NCI-H345 treated with DMSO at 0.1 percent for 48 hours (cell line): ENCODE results near the gene NR1H2.
"Not testable (repeated sequence)": the region's sequence is repeated elsewhere in the genome, so short reads cannot be mapped to it uniquely, and the experiment has no call there.

Experiments
- DNase-seq: peaks from one replicate; lab custom pipeline; 2025; ENCODE audit not compliant: unreplicated experiment; lab: John Stamatoyannopoulos, UW

The NR1H2 gene

DNA sequence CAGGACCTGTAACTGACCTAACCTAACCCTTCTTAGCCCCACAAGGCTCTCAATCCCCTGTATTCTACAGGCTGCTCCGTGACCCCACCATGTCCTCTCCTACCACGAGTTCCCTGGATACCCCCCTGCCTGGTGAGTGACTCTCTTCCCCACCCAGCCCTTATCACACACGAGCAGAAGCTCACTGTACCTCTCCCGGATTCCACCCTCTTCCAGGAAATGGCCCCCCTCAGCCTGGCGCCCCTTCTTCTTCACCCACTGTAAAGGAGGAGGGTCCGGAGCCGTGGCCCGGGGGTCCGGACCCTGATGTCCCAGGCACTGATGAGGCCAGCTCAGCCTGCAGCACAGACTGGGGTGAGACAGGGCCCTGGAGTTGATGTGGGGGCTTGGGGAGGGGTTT lies 1.3 kb downstream of the NR1H2 start:
- no peak for DNase-seq

DNA sequence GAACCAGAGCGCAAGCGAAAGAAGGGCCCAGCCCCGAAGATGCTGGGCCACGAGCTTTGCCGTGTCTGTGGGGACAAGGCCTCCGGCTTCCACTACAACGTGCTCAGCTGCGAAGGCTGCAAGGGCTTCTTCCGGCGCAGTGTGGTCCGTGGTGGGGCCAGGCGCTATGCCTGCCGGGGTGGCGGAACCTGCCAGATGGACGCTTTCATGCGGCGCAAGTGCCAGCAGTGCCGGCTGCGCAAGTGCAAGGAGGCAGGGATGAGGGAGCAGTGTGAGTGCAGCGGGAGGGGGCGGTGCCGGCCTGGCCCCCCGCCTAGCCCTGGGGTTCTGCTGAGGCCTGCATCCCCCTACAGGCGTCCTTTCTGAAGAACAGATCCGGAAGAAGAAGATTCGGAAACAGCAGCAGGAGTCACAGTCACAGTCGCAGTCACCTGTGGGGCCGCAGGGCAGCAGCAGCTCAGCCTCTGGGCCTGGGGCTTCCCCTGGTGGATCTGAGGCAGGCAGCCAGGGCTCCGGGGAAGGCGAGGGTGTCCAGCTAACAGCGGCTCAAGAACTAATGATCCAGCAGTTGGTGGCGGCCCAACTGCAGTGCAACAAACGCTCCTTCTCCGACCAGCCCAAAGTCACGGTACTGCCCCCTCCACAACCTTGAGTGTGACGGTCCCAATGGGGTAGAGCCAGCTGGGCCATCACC lies 2.1 kb downstream of the NR1H2 start:
- no peak for DNase-seq

DNA sequence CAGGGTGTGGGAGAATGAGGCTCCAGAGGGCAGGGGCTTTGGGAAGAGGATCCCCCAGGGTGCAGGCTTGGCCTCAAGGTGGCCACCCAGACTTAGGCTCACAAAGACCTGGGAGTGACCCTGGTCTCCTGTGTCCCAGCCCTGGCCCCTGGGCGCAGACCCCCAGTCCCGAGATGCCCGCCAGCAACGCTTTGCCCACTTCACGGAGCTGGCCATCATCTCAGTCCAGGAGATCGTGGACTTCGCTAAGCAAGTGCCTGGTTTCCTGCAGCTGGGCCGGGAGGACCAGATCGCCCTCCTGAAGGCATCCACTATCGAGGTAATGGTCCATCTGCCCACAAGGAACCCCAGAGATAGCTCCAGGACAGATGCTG lies 2.6 kb downstream of the NR1H2 start:
- no peak for DNase-seq

DNA sequence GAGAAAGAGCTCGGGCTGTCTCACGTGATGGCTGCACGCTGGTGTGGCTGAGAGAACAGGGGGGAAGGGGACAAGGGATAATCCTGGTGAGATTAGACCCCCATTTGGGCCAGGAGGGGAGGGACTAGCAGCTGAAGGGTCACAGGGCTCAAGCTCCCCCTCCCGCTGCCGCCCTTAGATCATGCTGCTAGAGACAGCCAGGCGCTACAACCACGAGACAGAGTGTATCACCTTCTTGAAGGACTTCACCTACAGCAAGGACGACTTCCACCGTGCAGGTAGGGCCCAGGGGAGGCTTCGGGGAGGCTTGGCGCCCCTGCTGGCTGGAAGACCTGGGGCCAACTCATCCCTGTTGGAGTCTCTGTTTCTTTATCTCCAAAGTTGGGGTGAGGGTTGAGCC lies 3.3 kb downstream of the NR1H2 start:
- no peak for DNase-seq

DNA sequence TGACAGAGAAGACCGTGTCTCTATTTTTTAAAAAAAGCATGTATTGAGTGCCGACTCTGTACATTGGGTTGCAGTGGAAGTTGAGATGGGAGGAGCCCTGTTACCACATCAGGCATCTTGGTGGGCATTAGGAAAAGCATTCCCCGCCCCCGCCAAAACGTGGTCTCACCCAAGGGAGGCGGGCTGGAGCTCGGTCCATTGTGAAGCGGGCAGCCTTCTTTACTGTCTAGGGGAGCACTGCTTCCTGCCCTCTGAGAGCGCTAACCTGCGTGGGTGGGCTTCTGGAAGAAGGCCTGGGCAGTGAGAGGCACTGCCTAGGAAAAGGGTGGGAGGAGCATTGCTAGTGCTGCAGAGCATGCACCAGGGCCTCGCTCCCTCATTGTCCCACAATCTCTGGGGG lies 3.9 kb downstream of the NR1H2 start:
- no peak for DNase-seq

DNA sequence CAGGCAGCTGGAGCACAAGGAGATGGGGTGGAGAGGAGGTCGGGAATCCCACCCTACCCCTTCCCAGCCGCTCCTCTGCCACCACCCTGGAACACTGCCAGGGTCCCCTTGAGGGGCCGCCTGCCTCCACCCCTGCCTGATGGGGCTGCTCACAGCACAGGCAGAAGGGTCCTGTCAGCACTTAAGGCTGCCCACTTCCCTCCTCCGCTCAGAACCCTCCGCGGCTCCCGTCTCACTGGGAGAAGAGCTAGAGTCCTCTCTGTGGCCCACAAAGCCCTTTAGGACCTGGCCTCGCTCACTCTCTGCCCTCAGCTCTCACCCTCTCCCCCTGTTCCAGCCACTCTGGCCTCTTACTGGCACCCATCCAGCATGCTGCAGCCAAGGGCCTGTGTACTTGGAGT lies 4.5 kb downstream of the NR1H2 start:
- DNase-seq, result no peak

DNA sequence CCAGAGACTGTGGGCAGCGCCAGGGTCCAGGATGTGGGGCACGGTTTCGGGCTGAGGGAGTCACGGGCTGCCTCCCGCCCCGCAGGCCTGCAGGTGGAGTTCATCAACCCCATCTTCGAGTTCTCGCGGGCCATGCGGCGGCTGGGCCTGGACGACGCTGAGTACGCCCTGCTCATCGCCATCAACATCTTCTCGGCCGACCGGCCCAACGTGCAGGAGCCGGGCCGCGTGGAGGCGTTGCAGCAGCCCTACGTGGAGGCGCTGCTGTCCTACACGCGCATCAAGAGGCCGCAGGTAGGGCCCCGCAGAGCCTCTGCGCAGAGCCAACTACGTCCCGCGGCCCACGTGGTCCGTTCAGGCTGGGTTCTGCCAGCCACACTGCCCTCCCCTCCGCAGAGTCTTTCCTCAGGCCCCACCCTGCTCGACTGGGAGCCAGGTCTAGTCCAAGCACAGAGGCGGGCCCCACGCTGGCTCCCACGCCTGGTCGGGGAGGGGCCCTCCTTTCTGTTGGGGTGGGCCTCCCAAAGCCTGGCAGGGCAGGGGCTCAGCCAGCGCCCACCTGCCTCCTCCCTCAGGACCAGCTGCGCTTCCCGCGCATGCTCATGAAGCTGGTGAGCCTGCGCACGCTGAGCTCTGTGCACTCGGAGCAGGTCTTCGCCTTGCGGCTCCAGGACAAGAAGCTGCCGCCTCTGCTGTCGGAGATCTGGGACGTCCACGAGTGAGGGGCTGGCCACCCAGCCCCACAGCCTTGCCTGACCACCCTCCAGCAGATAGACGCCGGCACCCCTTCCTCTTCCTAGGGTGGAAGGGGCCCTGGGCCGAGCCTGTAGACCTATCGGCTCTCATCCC lies 5.8 kb downstream of the NR1H2 start:
- DNase-seq, result no peak

DNA sequence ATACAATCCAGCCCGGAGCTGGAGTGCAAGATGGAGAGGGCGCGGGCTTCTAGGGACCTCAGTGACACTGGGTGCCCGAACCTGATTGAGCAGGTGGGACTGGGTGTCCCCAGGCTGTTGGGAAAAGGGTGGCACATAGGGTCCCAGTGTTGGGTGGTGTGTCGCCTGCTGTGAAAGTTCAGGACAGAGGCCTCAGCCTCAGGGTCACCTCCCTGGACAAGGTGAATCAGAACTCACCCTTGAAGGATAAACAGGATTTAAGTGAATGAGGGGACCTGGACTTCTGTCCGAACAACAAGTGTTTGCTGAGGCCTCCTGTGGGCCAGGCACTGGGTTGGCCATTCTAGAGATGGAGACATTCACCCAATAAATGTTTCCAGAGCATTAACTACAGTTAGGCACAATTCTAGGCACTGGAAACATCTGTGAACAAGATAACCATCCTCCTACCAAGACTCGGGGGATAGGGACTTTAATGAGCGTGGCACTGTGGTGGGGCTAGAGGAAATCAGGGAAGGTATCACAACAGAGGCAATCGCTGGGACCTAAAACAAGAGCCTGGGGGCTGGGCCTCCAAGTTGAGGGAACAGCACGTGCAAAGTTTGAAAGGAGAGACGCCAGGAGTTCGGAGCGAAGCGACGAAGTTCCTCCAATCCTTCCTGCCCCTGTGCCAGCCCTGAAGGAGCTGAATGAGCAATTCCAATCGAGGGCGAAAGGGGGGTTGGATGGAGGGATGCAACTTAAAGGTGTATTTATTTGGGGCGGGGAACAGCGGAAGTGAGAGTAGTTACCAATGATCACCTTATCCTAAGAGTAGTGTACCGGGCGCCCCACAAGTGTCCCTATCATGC lies 7.0 kb downstream of the NR1H2 start:
- DNase-seq, result no peak

DNA sequence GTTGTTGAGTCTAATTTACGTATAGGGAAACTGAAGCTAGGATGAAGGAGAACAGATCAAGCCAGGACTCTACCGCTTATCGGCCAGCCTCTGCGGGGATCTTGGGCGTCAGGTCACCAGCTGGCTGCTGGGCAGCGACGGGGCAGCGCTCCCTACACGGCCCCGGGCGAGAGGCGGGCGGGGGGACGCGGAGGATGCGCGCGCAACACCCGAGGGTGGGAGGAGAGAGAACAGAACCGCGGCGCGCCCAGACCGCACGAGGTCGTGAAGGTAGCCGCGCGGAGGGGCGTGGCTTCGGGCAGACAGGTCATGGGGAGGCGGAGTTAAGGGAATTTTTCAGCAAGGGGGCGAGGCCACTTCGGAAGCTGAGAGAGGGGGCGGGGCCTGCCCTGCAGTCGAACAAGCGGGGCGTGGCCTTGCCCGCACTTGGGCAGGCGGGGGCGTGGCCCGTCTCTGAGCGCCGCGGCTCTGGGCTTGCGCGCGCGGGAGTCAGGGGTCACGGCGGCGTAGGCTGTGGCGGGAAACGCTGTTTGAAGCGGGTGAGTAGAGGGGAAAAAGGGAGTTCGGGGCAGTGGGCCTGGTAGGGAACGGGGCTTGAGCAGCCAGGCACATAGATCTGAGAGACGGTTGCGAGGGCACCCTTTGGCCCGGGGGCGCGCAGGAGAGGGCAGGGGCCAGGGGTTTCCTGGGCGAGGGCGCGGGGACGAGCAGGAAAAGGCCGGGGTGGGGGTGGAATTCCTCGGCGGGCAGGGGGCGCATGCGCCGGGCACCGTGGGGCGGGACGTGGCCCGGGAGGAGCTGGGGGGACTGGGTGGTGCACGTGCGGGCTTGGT lies 7.8 kb downstream of the NR1H2 start, which contains the start of gene POLD1:
POLD1 (plus strand) TSS at position 496 of the 833 bp plus-strand sequence. CDS start 14,505 bp downstream, outside the sequence.
- peak; percentile 93 for DNase-seq

DNA sequence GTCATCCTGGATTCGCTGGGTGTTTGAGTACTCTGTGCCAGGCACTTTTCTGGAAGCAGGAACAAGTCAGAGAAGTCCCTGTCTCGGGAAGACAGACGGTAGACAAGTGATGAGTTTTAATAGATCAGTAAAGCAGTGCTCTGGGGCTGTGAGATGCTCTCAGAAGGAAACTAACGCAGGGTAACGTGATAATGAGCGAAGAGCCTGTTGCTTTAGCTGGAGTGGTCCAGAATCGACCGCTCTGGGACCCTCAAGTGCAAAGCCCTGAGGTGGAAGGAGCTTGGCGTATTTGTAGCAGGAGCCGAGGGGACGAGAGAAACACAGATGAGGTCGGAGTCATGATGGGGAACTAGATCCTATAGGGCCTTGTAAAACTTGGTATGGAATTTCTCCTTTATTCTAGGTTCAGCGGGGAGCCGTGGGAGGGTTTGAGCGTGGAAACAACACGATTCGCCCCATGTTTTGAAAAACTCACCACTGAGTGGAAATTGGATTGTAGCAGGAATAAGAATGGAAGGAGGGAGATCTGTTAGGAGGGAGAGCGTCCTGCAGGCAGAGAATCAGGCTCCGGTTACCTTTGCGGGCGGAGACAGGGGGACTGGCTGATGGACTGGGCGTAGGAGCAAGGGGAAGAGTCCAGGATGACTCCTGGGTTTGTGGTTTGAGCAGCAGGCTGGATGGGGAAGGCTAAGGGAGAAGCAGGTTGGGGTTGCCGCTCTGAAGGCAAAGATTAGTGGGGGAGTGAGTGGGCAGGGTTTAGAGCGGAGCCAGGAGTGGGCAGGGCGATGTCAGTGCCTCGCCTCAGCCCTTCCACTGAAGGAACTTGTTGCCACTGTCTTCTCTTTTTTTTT lies 8.7 kb downstream of the NR1H2 start:
- no peak for DNase-seq

DNA sequence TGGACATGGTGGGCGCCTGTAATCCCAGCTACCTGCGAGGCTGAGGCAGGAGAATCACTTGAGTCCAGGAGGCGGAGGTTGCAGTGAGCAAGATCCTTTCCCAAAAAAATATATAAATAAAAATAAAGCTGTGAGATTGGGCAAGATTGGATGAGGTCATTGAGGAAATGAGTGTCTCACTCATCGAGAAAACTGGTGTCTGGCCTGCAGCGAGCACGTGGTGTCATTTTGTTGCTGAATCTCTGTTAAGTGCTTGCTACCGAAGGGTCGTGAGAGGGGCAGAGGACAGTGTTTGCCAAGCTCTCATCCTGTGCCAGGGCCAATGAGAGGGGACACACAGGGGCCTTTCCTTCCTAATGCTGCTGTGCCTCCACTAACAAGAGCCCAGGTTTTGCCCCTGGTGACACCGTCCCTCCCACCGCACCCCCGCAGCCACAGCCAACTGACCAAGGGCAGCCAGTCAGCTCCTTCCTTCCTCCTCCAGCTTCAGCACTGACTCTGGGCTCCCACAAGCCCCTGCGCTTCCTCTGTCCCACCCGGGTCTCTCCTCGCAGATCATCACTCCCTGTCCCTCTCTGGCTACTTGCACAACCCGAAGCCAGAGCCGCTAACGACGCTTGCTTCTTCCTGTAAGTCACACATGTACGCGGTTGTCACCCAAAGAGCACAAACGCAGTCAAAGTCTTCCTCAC lies 11.1 kb downstream of the NR1H2 start:
- no peak for DNase-seq

DNA sequence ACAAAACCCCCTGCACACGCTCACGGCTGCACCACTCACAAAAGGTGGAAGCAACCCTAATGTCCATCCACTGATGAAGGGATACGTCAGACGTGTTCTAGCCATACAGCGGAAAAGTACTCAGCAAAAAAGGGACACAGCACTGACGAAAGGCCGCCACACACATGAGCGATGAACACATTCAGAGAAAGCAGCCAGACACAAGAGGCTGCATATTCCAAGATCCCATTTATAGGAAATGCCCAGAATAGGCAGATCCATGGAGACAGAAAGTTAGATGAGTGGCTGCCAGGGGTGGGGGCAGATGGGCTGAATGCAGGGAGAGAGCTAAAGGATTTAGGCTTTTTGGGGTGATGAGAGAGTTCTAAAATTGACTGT lies 11.6 kb downstream of the NR1H2 start:
- no peak for DNase-seq

DNA sequence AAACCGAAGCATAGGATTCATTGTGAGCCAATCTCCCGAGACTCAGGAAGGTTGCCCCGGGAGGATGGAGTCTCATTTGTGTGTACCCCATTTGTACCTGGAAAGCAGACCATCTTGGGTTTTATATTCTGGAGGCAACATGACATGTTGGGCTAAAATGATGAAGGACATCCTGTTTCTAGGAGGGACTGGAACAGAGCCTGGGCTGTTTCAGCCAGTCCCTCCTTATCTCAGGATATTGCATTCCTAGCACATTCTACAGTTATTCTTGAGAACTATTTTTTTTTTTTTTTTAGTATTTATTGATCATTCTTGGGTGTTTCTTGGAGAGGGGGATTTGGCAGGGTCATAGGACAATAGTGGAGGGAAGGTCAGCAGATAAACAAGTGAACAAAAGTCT lies 14.0 kb downstream of the NR1H2 start:
- DNase-seq, result not testable (repeated sequence)

DNA sequence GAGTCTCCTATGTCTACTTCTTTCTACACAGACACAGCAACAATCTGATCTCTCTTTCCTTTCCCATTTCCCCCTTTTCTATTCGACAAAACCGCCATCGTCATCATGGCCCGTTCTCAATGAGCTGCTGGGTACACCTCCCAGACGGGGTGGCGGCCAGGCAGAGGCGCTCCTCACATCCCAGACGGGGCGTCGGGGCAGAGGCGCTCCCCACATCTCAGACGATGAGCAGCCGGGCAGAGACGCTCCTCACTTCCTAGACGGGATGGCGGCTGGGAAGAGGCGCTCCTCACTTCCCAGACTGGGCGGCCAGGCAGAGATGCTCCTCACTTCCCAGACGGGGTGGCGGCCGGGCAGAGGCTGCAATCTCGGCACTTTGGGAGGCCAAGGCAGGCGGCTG lies 14.7 kb downstream of the NR1H2 start:
- DNase-seq, result not testable (repeated sequence)

DNA sequence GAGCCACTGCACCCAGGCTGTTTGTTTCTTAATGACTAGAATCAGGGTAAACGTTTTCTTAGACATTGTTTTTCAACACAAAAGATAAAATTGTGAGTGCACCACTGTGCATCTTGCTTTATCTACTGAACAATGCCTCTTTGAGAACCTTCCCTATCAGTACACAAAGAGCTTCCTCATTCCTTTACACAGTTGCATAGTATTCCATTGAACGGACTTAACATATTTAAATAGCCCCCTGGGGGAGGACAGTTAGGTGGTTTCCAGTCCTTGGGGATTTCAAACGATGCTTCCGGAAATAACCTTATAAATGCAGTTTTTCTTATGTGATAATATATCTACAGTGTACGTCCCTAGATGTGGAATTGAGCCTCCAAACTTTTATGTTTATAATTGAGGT lies 16.5 kb downstream of the NR1H2 start:
- DNase-seq, result no peak

DNA sequence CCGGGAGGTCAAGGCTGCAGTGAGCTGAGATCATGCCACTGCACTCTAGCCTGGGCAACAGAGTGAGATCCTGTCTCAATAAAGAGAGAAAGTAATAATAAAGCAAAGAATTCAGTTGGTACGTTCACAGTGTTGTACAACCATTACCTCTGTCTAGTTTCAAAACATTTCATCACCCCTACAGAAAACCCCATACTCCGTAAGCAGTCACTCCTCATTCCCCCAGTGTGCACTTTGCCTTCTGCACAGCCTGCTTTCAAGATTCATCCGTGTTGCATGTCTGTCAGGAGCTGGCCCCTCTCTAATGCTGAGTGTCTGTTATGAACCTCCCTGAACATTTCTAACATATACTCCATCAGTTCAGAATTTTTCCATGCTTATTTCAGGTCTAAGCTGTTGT lies 17.3 kb downstream of the NR1H2 start:
- no peak for DNase-seq

DNA sequence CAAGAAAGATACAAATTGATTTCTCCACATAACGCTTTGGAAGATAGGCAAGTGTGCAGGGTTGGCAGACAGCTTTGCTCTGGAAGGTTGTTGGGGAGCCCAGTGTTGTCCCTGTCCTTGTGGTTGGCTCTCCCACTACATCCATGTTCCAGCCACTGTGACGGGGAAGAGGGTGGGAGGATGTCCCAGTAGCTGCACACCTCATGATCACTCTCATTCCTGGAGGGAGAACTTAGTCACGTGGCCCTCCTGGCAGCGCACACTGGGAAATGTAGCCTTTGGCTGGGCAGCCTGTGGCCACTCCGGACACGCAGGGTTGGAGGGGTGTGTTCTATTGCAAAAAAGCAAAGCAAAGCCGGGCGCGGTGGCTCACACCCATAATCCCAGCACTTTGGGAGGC lies 17.8 kb downstream of the NR1H2 start:
- DNase-seq, result no peak

DNA sequence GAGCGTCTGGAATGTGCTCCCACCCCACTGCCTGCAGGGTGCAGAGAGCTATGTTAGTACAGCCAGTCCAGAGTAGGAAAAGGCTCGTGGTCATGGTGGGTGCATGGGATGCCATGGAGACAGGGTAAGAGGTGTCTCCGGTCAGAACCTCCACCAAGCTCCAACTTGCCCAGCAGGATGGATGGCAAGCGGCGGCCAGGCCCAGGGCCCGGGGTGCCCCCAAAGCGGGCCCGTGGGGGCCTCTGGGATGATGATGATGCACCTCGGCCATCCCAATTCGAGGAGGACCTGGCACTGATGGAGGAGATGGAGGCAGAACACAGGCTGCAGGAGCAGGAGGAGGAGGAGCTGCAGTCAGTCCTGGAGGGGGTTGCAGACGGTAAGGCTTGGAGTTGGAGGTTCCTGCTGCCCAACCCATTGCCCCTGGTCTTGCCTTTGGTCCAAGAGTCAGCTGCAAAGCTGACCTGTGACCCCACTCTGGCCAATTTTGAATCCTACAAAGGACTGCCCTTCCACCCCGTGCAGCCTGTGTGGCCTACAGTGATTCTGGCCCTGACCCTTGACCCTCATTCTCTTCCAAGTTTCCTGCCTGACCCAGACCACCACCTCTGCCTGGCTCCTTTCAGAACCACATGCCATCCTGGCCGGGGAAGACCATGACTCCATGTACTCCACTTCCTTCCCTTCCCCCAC lies 22.6 kb downstream of the NR1H2 start:
- DNase-seq, result no peak

DNA sequence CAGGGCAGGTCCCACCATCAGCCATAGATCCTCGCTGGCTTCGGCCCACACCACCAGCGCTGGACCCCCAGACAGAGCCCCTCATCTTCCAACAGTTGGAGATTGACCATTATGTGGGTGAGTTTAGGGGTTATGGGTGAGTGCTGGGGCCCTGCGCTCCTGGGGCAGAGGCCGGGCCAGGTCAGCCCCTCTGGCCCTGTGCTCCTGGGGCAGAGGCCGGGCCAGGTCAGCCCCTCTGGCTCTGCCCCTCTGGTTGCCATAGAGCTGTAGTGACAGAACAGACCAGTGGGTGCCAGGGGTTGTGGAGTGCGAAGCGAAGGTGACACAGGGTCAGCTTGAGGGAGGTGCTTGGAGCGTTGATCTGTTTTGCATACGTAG lies 23.1 kb downstream of the NR1H2 start:
- no peak for DNase-seq
